Measurements from ENCODE around the gene SPATS2. TPM values are rescaled to one million over a fixed set of nuclear protein-coding genes. Genes with fewer than 3 reads are reported as not detected.

SPATS2 gene
- total and polyA plus RNA-seq, 2 donors (not counting 1 experiment from before 2014, with no cell fraction given), result 22.1 to 43.6 TPM

DNA sequence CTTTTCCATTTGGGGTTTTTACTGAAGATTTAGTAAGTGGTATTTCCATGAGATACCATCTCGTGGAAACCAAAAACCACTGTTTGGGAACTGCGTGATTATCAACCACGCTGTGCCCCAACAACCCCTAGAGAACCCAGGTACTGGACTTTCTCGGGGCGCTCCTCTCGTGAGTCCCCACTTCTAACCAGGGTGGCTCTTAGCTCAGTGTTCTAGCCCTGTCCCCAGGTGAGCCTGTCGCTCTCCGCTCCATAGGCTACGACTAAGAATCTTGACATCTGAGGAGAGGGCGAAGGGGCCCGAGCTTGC is 200.0 kb downstream of the SPATS2 start:
- no peak for TF ChIP-seq EZH2 (IDR thresholded peaks at IDR 0.05; ENCODE audit: low read length, missing control alignments)
- TF ChIP-seq, protein P1, sequence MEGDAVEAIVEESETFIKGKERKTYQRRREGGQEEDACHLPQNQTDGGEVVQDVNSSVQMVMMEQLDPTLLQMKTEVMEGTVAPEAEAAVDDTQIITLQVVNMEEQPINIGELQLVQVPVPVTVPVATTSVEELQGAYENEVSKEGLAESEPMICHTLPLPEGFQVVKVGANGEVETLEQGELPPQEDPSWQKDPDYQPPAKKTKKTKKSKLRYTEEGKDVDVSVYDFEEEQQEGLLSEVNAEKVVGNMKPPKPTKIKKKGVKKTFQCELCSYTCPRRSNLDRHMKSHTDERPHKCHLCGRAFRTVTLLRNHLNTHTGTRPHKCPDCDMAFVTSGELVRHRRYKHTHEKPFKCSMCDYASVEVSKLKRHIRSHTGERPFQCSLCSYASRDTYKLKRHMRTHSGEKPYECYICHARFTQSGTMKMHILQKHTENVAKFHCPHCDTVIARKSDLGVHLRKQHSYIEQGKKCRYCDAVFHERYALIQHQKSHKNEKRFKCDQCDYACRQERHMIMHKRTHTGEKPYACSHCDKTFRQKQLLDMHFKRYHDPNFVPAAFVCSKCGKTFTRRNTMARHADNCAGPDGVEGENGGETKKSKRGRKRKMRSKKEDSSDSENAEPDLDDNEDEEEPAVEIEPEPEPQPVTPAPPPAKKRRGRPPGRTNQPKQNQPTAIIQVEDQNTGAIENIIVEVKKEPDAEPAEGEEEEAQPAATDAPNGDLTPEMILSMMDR (conservative IDR thresholded peaks at IDR 0.05 in 1 of 2, IDR thresholded peaks at IDR 0.05 in 1 of 2; ENCODE audit: low read depth in 1 of 2, low read length in 2 of 2), result no peak
- DNase-seq (ENCODE audit: low read depth in 2 of 2), result no peak
- Histone ChIP-seq H3K27me3 (ENCODE audit: control insufficient read depth, insufficient read depth, low read length) (no peaks in the 10 kb centered on the region), H3K4me1 (ENCODE audit: control insufficient read depth, extremely low read depth, insufficient read depth, low read length) (peaks cover 3% of the 10 kb centered on the region), H3K9me3 (ENCODE audit: control insufficient read depth, insufficient read depth, low read depth, low read length) (no peaks in the 10 kb centered on the region), H4K20me1 (ENCODE audit: control insufficient read depth, extremely low read depth, insufficient read depth, low read length) (no peaks in the 10 kb centered on the region), H2AFZ (ENCODE audit: low read length) (peak overlapping the region; percentile 86), H3K4me2 (ENCODE audit: extremely low read depth, insufficient read depth, low read length) (peak overlapping the region; percentile 100), H3K9ac (ENCODE audit: insufficient read depth, low read length) (peak overlapping the region; percentile 99), H3K27ac (ENCODE audit: insufficient read depth, low read length) (peak overlapping the region; percentile 98), H3K79me2 (ENCODE audit: control insufficient read depth, insufficient read depth, low read length) (peaks cover 24% of the 10 kb centered on the region), H3K36me3 (ENCODE audit: control insufficient read depth, insufficient read depth, low read length) (peaks cover 18% of the 10 kb centered on the region), H3K4me3 (replicated peaks in 1 of 4; ENCODE audit: control extremely low read depth in 1 of 4, insufficient read depth in 1 of 4, low read depth in 3 of 4, low read length in 4 of 4) (peak overlapping the region; percentile 77 to 100 (median 96))

- Histone ChIP-seq H3K4me3 (replicated peaks in 1 of 4; ENCODE audit: control extremely low read depth in 1 of 4, insufficient read depth in 1 of 4, low read depth in 3 of 4, low read length in 4 of 4) (peak within 1 kb of the TSS; percentile 77 to 100 (median 96)), H3K4me2 (ENCODE audit: extremely low read depth, insufficient read depth, low read length) (peak within 1 kb of the TSS; percentile 100), H4K20me1 (ENCODE audit: control insufficient read depth, extremely low read depth, insufficient read depth, low read length) (no peaks in the 10 kb centered on the region), H3K79me2 (ENCODE audit: control insufficient read depth, insufficient read depth, low read length) (peaks cover 24% of the 10 kb centered on the region), H2AFZ (ENCODE audit: low read length) (peak within 1 kb of the TSS; percentile 99), H3K9ac (ENCODE audit: insufficient read depth, low read length) (peak within 1 kb of the TSS; percentile 99), H3K9me3 (ENCODE audit: control insufficient read depth, insufficient read depth, low read depth, low read length) (no peaks in the 10 kb centered on the region), H3K36me3 (ENCODE audit: control insufficient read depth, insufficient read depth, low read length) (peaks cover 17% of the 10 kb centered on the region), H3K27ac (ENCODE audit: insufficient read depth, low read length) (peak within 1 kb of the TSS; percentile 98), H3K27me3 (ENCODE audit: control insufficient read depth, insufficient read depth, low read length) (no peaks in the 10 kb centered on the region), H3K4me1 (ENCODE audit: control insufficient read depth, extremely low read depth, insufficient read depth, low read length) (peaks cover 3% of the 10 kb centered on the region)
- DNase-seq (ENCODE audit: low read depth in 2 of 2), result peak; percentile 85 to 93
- TF ChIP-seq, protein P1 (conservative IDR thresholded peaks at IDR 0.05 in 1 of 2, IDR thresholded peaks at IDR 0.05 in 1 of 2; ENCODE audit: low read depth in 1 of 2, low read length in 2 of 2), result no peak
- no peak for TF ChIP-seq EZH2 (IDR thresholded peaks at IDR 0.05; ENCODE audit: low read length, missing control alignments)
Observed at GRCh38 chr12:49567611-49568441, 200.6 kb downstream of the SPATS2 start, which contains the start of gene MCRS1. TSS of gene MCRS1 (minus strand) at chr12:49568142. CDS start at chr12:49566731, 1,411 bp downstream.

- TF ChIP-seq, protein P1 (conservative IDR thresholded peaks at IDR 0.05 in 1 of 2, IDR thresholded peaks at IDR 0.05 in 1 of 2; ENCODE audit: low read depth in 1 of 2, low read length in 2 of 2), result no peak
- TF ChIP-seq EZH2 (IDR thresholded peaks at IDR 0.05; ENCODE audit: low read length, missing control alignments), result no peak
- no peaks in the 10 kb centered on the region for H4K20me1 ChIP-seq (ENCODE audit: control insufficient read depth, extremely low read depth, insufficient read depth, low read length)
Observed at GRCh38 chr12:49568442-49569162, 201.3 kb downstream of the SPATS2 start.

More at GRCh38 chr12:49568442-49569162, 201.3 kb downstream of the SPATS2 start:
- H3K4me1 ChIP-seq (ENCODE audit: control insufficient read depth, extremely low read depth, insufficient read depth, low read length), result peaks cover 3% of the 10 kb centered on the region
- H3K4me3 ChIP-seq (replicated peaks in 1 of 4; ENCODE audit: control extremely low read depth in 1 of 4, insufficient read depth in 1 of 4, low read depth in 3 of 4, low read length in 4 of 4), result peak overlapping the region; percentile 77 to 100 (median 96)
- DNase-seq (ENCODE audit: low read depth in 2 of 2), result no peak
- H3K27ac ChIP-seq (ENCODE audit: insufficient read depth, low read length), result peak overlapping the region; percentile 98
- peaks cover 12% of the 10 kb centered on the region for H3K36me3 ChIP-seq (ENCODE audit: control insufficient read depth, insufficient read depth, low read length)
- H3K4me2 ChIP-seq (ENCODE audit: extremely low read depth, insufficient read depth, low read length), result peak overlapping the region; percentile 81
- no peaks in the 10 kb centered on the region for H3K27me3 ChIP-seq (ENCODE audit: control insufficient read depth, insufficient read depth, low read length)
- peaks cover 24% of the 10 kb centered on the region for H3K79me2 ChIP-seq (ENCODE audit: control insufficient read depth, insufficient read depth, low read length)
- H3K9me3 ChIP-seq (ENCODE audit: control insufficient read depth, insufficient read depth, low read depth, low read length), result no peaks in the 10 kb centered on the region
- peak overlapping the region; percentile 99 for H3K9ac ChIP-seq (ENCODE audit: insufficient read depth, low read length)
- H2AFZ ChIP-seq (ENCODE audit: low read length), result peak overlapping the region; percentile 99
